HL-60 (cell line): ENCODE results near the gene RFTN1.

Experiments used
- CTCF ChIP-seq: IDR thresholded peaks from one replicate; pipeline ENCODE4 v1.5.1; 2011; ENCODE audit warnings: low read length, control low read depth, inconsistent platforms; ENCODE audit not compliant: insufficient read depth
- POLR2AphosphoS5 ChIP-seq: IDR thresholded peaks from 2 replicates; pipeline ENCODE4 v1.6.1; 2012; ENCODE audit warnings: low read depth

DNA sequence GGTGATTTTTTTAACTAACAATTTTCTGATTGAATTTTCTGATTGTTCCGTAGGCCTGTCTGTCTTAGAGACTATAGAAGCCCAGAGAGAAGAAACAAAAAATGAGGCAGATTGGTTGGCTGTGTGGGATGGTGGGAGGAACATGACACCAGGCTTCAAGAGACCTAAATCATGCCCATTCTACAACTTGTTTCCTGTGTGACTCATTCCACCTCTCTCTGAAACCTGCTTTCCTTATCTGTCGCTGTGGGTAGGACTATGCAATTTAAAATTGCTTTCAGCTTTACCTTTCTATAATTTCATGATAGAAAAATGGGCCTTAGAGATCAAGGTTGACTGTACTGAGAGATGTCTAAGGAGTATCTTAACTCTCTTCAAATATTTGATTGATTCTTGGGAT, 203.9 kb downstream of the RFTN1 start:
- TF ChIP-seq CTCF = no peak
- TF ChIP-seq POLR2AphosphoS5 = no peak
